HepG2 (cell line): ENCODE measurements around the gene FKBP14. TPM values are rescaled to one million over a fixed set of nuclear protein-coding genes. Genes with fewer than 3 reads are reported as not detected.

Experiments used
- ATAC-seq: fragments of 200-7000 bp; cut with Tn5 transposase; 3 replicates; pipeline ENCODE4 v1.9.1; 2020; ENCODE audit warnings: mild to moderate bottlenecking, moderate library complexity
- BruUV-seq: library from RNA; stranded (reverse); fragments of 400-500 nt; replicated peaks from 2 replicates; lab custom pipeline; 2021; lab: Mats Ljungman, UMichigan
- CTCF ChIA-PET: fragments of 300-600 bp; formaldehyde crosslinking; extraction: SDS; loops from one replicate; lab custom pipeline; 2021; ENCODE audit warnings: low total read pairs, inconsistent platforms, low intra/inter-chr PET ratio; lab: Yijun Ruan, JAX
- POLR2A ChIA-PET: fragments of 350-600 bp; sonication (Branson Sonifier 250); formaldehyde crosslinking; loops from one replicate; lab custom pipeline; 2020; ENCODE audit warnings: antibody characterized with exemption, inconsistent platforms; lab: Yijun Ruan, JAX
- DNase-seq: peaks from one replicate; pipeline ENCODE4 v3.0.0-alpha.2; 2015; ENCODE audit warnings: low spot score
- FAIRE-seq: peaks from 3 replicates; lab custom pipeline; 2011; peaks lifted over from hg19 to GRCh38; lab: Jason Lieb, UNC
- H2AFZ ChIP-seq: one replicate; pipeline ENCODE4 v1.6.1; 2011; ENCODE audit warnings: low read length, inconsistent platforms
- H3K27ac ChIP-seq: fragments of 300-600 bp; 3 replicates; pipeline ENCODE4 v1.8.0; 2011; ENCODE audit warnings: mixed run types, mild to moderate bottlenecking, mixed read lengths, low read length, inconsistent platforms; ENCODE audit not compliant: insufficient read depth; ENCODE audit errors: extremely low read length
- H3K27me3 ChIP-seq, 2 experiments: fragments of 200-600 bp in 1 of 2; 2 replicates in 1 of 2; 3 replicates in 1 of 2; pipeline versions ENCODE4 v1.6.0 to v1.8.0; 2011; ENCODE audit warnings: low read length in 2 of 2, mild to moderate bottlenecking in 2 of 2, moderate library complexity in 2 of 2, inconsistent platforms in 1 of 2; ENCODE audit not compliant: insufficient read depth in 2 of 2, control insufficient read depth in 1 of 2
- H3K36me3 ChIP-seq, 2 experiments: fragments of 200-600 bp in 1 of 2; replicated peaks in 1 of 2; 2 replicates in 1 of 2; 3 replicates in 1 of 2; pipeline versions ENCODE4 v1.5.1 to v1.8.0; 2011; ENCODE audit warnings: low read length in 2 of 2, inconsistent platforms in 1 of 2; ENCODE audit not compliant: insufficient read depth in 2 of 2, control insufficient read depth in 1 of 2
- H3K4me1 ChIP-seq: 2 replicates; pipeline ENCODE4 v1.5.1; 2012; ENCODE audit warnings: low read length, inconsistent platforms; ENCODE audit not compliant: insufficient read depth
- H3K4me2 ChIP-seq: 2 replicates; pipeline ENCODE4 v1.6.0; 2011; ENCODE audit warnings: low read depth, low read length, inconsistent platforms
- H3K4me3 ChIP-seq, 3 experiments: fragments of 200-600 bp in 1 of 3; sonication (generic), shearing (Covaris generic) in 1 of 3; replicated peaks in 1 of 3; 2 replicates each; pipeline ENCODE4 v1.5.1; 2011 to 2016; ENCODE audit warnings: low read length in 3 of 3, inconsistent platforms in 2 of 3, low read depth in 2 of 3, mild to moderate bottlenecking in 2 of 3, control low read depth in 1 of 3, mixed read lengths in 1 of 3; ENCODE audit not compliant: insufficient read depth in 1 of 3
- H3K79me2 ChIP-seq: one replicate; pipeline ENCODE4 v1.6.1; 2011; ENCODE audit warnings: low read length, inconsistent platforms; ENCODE audit not compliant: insufficient read depth
- H3K9ac ChIP-seq: 2 replicates; pipeline ENCODE4 v1.6.0; 2011; ENCODE audit warnings: mild to moderate bottlenecking, low read depth, low read length, inconsistent platforms; ENCODE audit not compliant: insufficient read depth
- H3K9me3 ChIP-seq: 2 replicates; pipeline ENCODE4 v1.5.1; 2012; ENCODE audit warnings: mild to moderate bottlenecking, low read length
- H4K20me1 ChIP-seq: 2 replicates; pipeline ENCODE4 v1.6.0; 2011; ENCODE audit warnings: inconsistent platforms, mild to moderate bottlenecking, low read length, moderate library complexity; ENCODE audit not compliant: insufficient read depth
- FUBP1 ChIP-seq: sonication (generic); formaldehyde crosslinking; IDR thresholded peaks from 2 replicates; pipeline ENCODE4 v1.5.1; 2020; ENCODE audit warnings: missing genetic modification reagents, mild to moderate bottlenecking, borderline replicate concordance
- GATA4 ChIP-seq: sonication (generic); IDR thresholded peaks from 2 replicates; pipeline ENCODE4 v1.6.1; 2016; ENCODE audit warnings: antibody characterized with exemption, low read depth, borderline replicate concordance
- HOXD1 ChIP-seq: sonication (generic); formaldehyde crosslinking; IDR thresholded peaks from 2 replicates; pipeline ENCODE4 v1.5.0; 2020; ENCODE audit warnings: missing genetic modification reagents
- MAFF ChIP-seq: IDR thresholded peaks from 2 replicates; pipeline ENCODE4 v1.6.1; 2011; ENCODE audit warnings: low read depth, low read length, improper control_type of control experiment
- MAFK ChIP-seq, 2 experiments: IDR thresholded peaks in 1 of 2; conservative IDR thresholded peaks in 1 of 2; 2 replicates each; pipeline ENCODE4 v1.6.1; 2011; ENCODE audit warnings: improper control_type of control experiment in 2 of 2, low read length in 2 of 2
- MTA1 ChIP-seq: sonication (generic); formaldehyde crosslinking; IDR thresholded peaks from 2 replicates; pipeline ENCODE4 v1.4.0; 2020; ENCODE audit warnings: missing genetic modification reagents, mild to moderate bottlenecking, borderline replicate concordance
- SRY ChIP-seq: sonication (generic); formaldehyde crosslinking; IDR thresholded peaks from 2 replicates; pipeline ENCODE4 v1.8.0; 2022; ENCODE audit warnings: mild to moderate bottlenecking, missing genetic modification reagents
- ZFX ChIP-seq: sonication (generic); formaldehyde crosslinking; IDR thresholded peaks from 2 replicates; pipeline ENCODE4 v1.4.0; 2020; ENCODE audit warnings: mild to moderate bottlenecking, low read depth, missing genetic modification reagents, moderate library complexity
- ZNF335 ChIP-seq: sonication (generic); formaldehyde crosslinking; IDR thresholded peaks from 2 replicates; pipeline ENCODE4 v1.4.0; 2020; ENCODE audit warnings: missing genetic modification reagents
- WGBS: methylation state at CpG from one replicate; pipeline ENCODE4 v1.1.6; 2017; ENCODE audit warnings: low lambda C conversion rate; 5-methylcytosine and 5-hydroxymethylcytosine counted together
- in situ Hi-C: cut with HindIII; loops from 2 replicates; pipeline ENCODE4 v1.10.0; 2017; ENCODE audit warnings: low pct_unique_long_range_greater_than_20kb; ENCODE audit not compliant: extremely low pct_ligation_motif_present
- intact Hi-C: fragments of 100-400 bp; cut with micrococcal nuclease; formaldehyde crosslinking; loops from one replicate; pipeline ENCODE4 v1.10.0; 2022; ENCODE audit not compliant: unreplicated experiment
- polyA plus RNA-seq, 8 experiments: library from polyadenylated mRNA; depleted of rRNA in 3 of 8; stranded (reverse) in 7 of 8; unstranded in 1 of 8; fragments of >200 nt; fragmentation: Illumina TruSeq in 4 of 8; extraction: Trizol in 4 of 8; gene quantifications; 2 replicates each; pipeline versions ENCODE4 v1.2.1 to v1.2.3, GENCODE V29; 2011 to 2016; ENCODE audit warnings: low read depth in 4 of 8, missing spikeins in 1 of 8, mixed read lengths in 1 of 8; ENCODE audit not compliant: insufficient read depth in 1 of 8
- total RNA-seq, 5 experiments: library from RNA; depleted of rRNA; stranded (reverse); fragments of >200 nt; fragmentation: Illumina TruSeq; extraction: Trizol; gene quantifications; 2 replicates each; pipeline ENCODE4 v1.2.3, GENCODE V29; 2016; ENCODE audit warnings: low read depth in 1 of 5

Gene FKBP14
- total and polyA plus RNA-seq, 2 of the 13 experiments (the other 11 are each of a cell fraction or from before 2014, with no cell fraction given): 20.0 to 32.3 TPM

GRCh38 chr7:29974286-29974685 is 52.2 kb downstream of the FKBP14 start (continued):
- no peak for TF ChIP-seq ZFX
- no peak for TF ChIP-seq GATA4
- TF ChIP-seq SRY: no peak
- no peak for TF ChIP-seq ZNF335 (CRISPR knock-in tag)
- no peak for TF ChIP-seq FUBP1

GRCh38 chr7:29972315-29972669 is 54.2 kb downstream of the FKBP14 start:
- DNase-seq: no peak
- no peaks in the 10 kb centered on the region for H3K9me3 ChIP-seq
- ChIA-PET POLR2A (no interaction called here), CTCF (no interaction called here)
- intact Hi-C loops: no loop called here
- TF ChIP-seq MAFK (conservative IDR thresholded peaks at IDR 0.05 in 1 of 2, IDR thresholded peaks at IDR 0.05 in 1 of 2; ENCODE audit: low read length in 2 of 2) (peak; percentile 93 to 95), MAFF (peak; percentile 91), HOXD1 (CRISPR knock-in tag) (no peak), MTA1 (no peak)
- ATAC-seq: no peak
- no peaks in the 10 kb centered on the region for H3K27me3 ChIP-seq
- no TSS peak for BruUV-seq
- no peak overlapping the region for H3K4me3 ChIP-seq
- in situ Hi-C loops: no loop called here
- H3K36me3 ChIP-seq: peaks cover 5 to 20% of the 10 kb centered on the region in 2 experiments; a peak in 4 of 5 replicates
- H2AFZ ChIP-seq: no peak overlapping the region
- H3K27ac ChIP-seq: no peak overlapping the region
- peaks cover 38% of the 10 kb centered on the region for H4K20me1 ChIP-seq
- FAIRE-seq: no peak
- H3K9ac ChIP-seq: no peak overlapping the region
- 94% methylated on average over 1 of the region's 1 CpG for WGBS
- no peaks in the 10 kb centered on the region for H3K4me1 ChIP-seq
- H3K79me2 ChIP-seq: peaks cover 72% of the 10 kb centered on the region
- no peak overlapping the region for H3K4me2 ChIP-seq
